GM18870 (cell line): Measurements from ENCODE around the gene CNGA3.

Experiments
- ATAC-seq: cut with Tn5 transposase; IDR thresholded peaks from one replicate; pipeline ENCODE4 v1.9.1; 2021; ENCODE audit warnings: moderate library complexity; ENCODE audit not compliant: unreplicated experiment

Gene CNGA3

GRCh38 chr2:98376301-98376910, 30.1 kb downstream of the CNGA3 start:
- no peak for ATAC-seq

- no peak for ATAC-seq
These were observed 30.7 kb downstream of the CNGA3 start for GRCh38 chr2:98376996-98377395.

- no peak for ATAC-seq
These were observed 31.3 kb downstream of the CNGA3 start for GRCh38 chr2:98377544-98377943.

- ATAC-seq, result no peak
These were observed 31.9 kb downstream of the CNGA3 start for GRCh38 chr2:98378196-98378595.

GRCh38 chr2:98378901-98379300, 32.6 kb downstream of the CNGA3 start:
- ATAC-seq, result no peak

- ATAC-seq, result no peak
These were observed 33.3 kb downstream of the CNGA3 start for GRCh38 chr2:98379311-98380202.

GRCh38 chr2:98380203-98380535, 33.9 kb downstream of the CNGA3 start:
- no peak for ATAC-seq

- no peak for ATAC-seq
These were observed 35.2 kb downstream of the CNGA3 start for GRCh38 chr2:98381494-98381893.

- ATAC-seq, result no peak
These were observed 35.8 kb downstream of the CNGA3 start for GRCh38 chr2:98382086-98382485.

- ATAC-seq, result no peak
These were observed 36.5 kb downstream of the CNGA3 start for GRCh38 chr2:98382739-98383138.

- ATAC-seq, result no peak
These were observed 36.9 kb downstream of the CNGA3 start for GRCh38 chr2:98383166-98383565.

- ATAC-seq, result no peak
These were observed 38.9 kb downstream of the CNGA3 start for GRCh38 chr2:98385050-98385699.

- no peak for ATAC-seq
These were observed 41.2 kb downstream of the CNGA3 start for GRCh38 chr2:98387478-98387877.

- no peak for ATAC-seq
These were observed 41.8 kb downstream of the CNGA3 start for GRCh38 chr2:98388081-98388480.

- no peak for ATAC-seq
These were observed 42.5 kb downstream of the CNGA3 start for GRCh38 chr2:98388601-98389250.

GRCh38 chr2:98389251-98389605, 43.0 kb downstream of the CNGA3 start:
- ATAC-seq, result no peak

GRCh38 chr2:98390571-98391476, 44.6 kb downstream of the CNGA3 start:
- no peak for ATAC-seq

GRCh38 chr2:98391581-98392270, 45.5 kb downstream of the CNGA3 start:
- no peak for ATAC-seq

- no peak for ATAC-seq
These were observed 47.1 kb downstream of the CNGA3 start for GRCh38 chr2:98393354-98393753.

GRCh38 chr2:98394595-98395153, 48.4 kb downstream of the CNGA3 start:
- ATAC-seq, result no peak
